ENCODE measurements around the gene CISH.

DNA sequence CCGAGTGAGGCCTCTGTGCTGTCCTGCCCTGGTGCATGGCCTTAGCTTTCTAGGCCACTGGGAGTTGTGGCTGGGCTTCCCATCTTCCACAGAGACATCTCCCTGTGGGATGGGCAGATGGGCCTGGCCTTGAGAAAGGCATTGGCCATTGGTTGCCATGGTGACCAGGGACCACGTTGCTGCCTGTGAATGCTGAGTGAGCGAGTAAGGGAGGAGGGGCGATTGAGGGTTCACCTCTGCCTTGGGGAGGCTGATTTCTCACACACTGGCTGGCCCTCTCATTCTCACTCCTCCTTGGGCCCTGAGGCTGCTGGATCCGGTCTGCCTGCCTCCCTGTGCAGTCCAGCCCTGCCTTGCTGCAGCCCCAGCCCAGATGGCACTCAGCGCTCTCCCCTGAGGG is 36.7 kb upstream of the CISH start:
- TF ChIP-seq, protein P1, sequence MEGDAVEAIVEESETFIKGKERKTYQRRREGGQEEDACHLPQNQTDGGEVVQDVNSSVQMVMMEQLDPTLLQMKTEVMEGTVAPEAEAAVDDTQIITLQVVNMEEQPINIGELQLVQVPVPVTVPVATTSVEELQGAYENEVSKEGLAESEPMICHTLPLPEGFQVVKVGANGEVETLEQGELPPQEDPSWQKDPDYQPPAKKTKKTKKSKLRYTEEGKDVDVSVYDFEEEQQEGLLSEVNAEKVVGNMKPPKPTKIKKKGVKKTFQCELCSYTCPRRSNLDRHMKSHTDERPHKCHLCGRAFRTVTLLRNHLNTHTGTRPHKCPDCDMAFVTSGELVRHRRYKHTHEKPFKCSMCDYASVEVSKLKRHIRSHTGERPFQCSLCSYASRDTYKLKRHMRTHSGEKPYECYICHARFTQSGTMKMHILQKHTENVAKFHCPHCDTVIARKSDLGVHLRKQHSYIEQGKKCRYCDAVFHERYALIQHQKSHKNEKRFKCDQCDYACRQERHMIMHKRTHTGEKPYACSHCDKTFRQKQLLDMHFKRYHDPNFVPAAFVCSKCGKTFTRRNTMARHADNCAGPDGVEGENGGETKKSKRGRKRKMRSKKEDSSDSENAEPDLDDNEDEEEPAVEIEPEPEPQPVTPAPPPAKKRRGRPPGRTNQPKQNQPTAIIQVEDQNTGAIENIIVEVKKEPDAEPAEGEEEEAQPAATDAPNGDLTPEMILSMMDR (IDR thresholded peaks at IDR 0.05; ENCODE audit: borderline replicate concordance, extremely low read depth, low read length, poor library complexity, severe bottlenecking) = no peak
- TF ChIP-seq EZH2 (IDR thresholded peaks at IDR 0.05; ENCODE audit: borderline replicate concordance, low read depth, low read length, severe bottlenecking) = no peak
